BLaER1 (cell line): ENCODE data around the gene TRIM44.

Experiments
- H3K27ac ChIP-seq: shearing (Covaris generic); formaldehyde crosslinking; 2 replicates; pipeline ENCODE4 v1.8.1; 2022
- H3K27me3 ChIP-seq: shearing (Covaris generic); formaldehyde crosslinking; 2 replicates; pipeline ENCODE4 v1.8.1; 2022
- H3K36me3 ChIP-seq: shearing (Covaris generic); formaldehyde crosslinking; 2 replicates; pipeline ENCODE4 v1.8.1; 2022
- H3K4me1 ChIP-seq: shearing (Covaris generic); formaldehyde crosslinking; 2 replicates; pipeline ENCODE4 v1.8.1; 2022
- H3K4me2 ChIP-seq: shearing (Covaris generic); formaldehyde crosslinking; 2 replicates; pipeline ENCODE4 v1.8.1; 2022
- H3K4me3 ChIP-seq: shearing (Covaris generic); formaldehyde crosslinking; 2 replicates; pipeline ENCODE4 v1.8.1; 2022
- H3K9ac ChIP-seq: shearing (Covaris generic); formaldehyde crosslinking; 2 replicates; pipeline ENCODE4 v1.8.1; 2022
- H3K9me3 ChIP-seq: shearing (Covaris generic); formaldehyde crosslinking; 2 replicates; pipeline ENCODE4 v1.8.1; 2022
- H4K20me1 ChIP-seq: shearing (Covaris generic); formaldehyde crosslinking; 2 replicates; pipeline ENCODE4 v1.8.1; 2022
- Cebpa-rat ChIP-seq: shearing (Covaris generic); IDR thresholded peaks from 2 replicates; pipeline ENCODE4 v1.8.1; 2022

The TRIM44 gene

GRCh38 chr11:35662649-35663407, at the start of gene TRIM44:
Gene TRIM44 (plus strand): TSS chr11:35662775. CDS start chr11:35663112, 337 bp downstream.
- Histone ChIP-seq H3K4me3 (peak within 1 kb of the TSS; percentile 85), H3K9me3 (peaks cover 48% of the 10 kb centered on the region), H4K20me1 (peaks cover 8% of the 10 kb centered on the region; the same call in 1 of the 2 replicates), H3K4me1 (peaks cover 31% of the 10 kb centered on the region), H3K9ac (peak within 1 kb of the TSS; percentile 92), H3K4me2 (peak within 1 kb of the TSS; percentile 96), H3K27ac (peak within 1 kb of the TSS; percentile 97), H3K27me3 (no peaks in the 10 kb centered on the region), H3K36me3 (peaks cover 34% of the 10 kb centered on the region)
- no peak for TF ChIP-seq Cebpa-rat

GRCh38 chr11:35614939-35615569, 47.5 kb upstream of the TRIM44 start:
- no peak for TF ChIP-seq Cebpa-rat
- Histone ChIP-seq H3K27ac (no peak overlapping the region), H3K4me2 (no peak overlapping the region), H3K36me3 (no peaks in the 10 kb centered on the region), H3K9ac (no peak overlapping the region), H3K27me3 (no peaks in the 10 kb centered on the region), H3K4me3 (no peak overlapping the region), H3K4me1 (peaks cover 26% of the 10 kb centered on the region), H4K20me1 (peaks cover 3% of the 10 kb centered on the region; the same call in 1 of the 2 replicates), H3K9me3 (no peaks in the 10 kb centered on the region)

- H3K27ac ChIP-seq = no peak overlapping the region
- H3K27me3 ChIP-seq = no peaks in the 10 kb centered on the region
- no peak overlapping the region for H3K9ac ChIP-seq
- H3K4me1 ChIP-seq = peaks cover 30% of the 10 kb centered on the region
- peaks cover 14% of the 10 kb centered on the region for H4K20me1 ChIP-seq
- peak overlapping the region; percentile 97 for H3K4me2 ChIP-seq
- TF ChIP-seq Cebpa-rat = no peak
- H3K9me3 ChIP-seq = no peaks in the 10 kb centered on the region
- no peaks in the 10 kb centered on the region for H3K36me3 ChIP-seq
- H3K4me3 ChIP-seq = no peak overlapping the region
Measured at GRCh38 chr11:35615921-35616900, 46.4 kb upstream of the TRIM44 start.

- H3K4me3 ChIP-seq = peak overlapping the region; percentile 92
Measured at GRCh38 chr11:35617316-35617686, 45.3 kb upstream of the TRIM44 start.

GRCh38 chr11:35617687-35618496, 44.7 kb upstream of the TRIM44 start, which contains the start of gene FJX1:
Gene FJX1 (plus strand): TSS chr11:35618460. CDS start chr11:35618637, 177 bp downstream.
- H3K4me2 ChIP-seq = peak within 1 kb of the TSS; percentile 97

More at GRCh38 chr11:35617316-35617686, 45.3 kb upstream of the TRIM44 start:
- Histone ChIP-seq H3K27me3 (no peaks in the 10 kb centered on the region), H3K27ac (no peak overlapping the region), H3K4me1 (peaks cover 33% of the 10 kb centered on the region), H3K9ac (peak overlapping the region; percentile 75), H4K20me1 (peaks cover 25% of the 10 kb centered on the region), H3K4me2 (peak overlapping the region; percentile 97), H3K36me3 (no peaks in the 10 kb centered on the region), H3K9me3 (no peaks in the 10 kb centered on the region)
- TF ChIP-seq Cebpa-rat = peak; percentile 51; the same call in 1 of the 2 replicates

GRCh38 chr11:35618497-35619115, 44.0 kb upstream of the TRIM44 start:
- H3K9ac ChIP-seq = peak overlapping the region; percentile 97
- H3K36me3 ChIP-seq = no peaks in the 10 kb centered on the region
- peak overlapping the region; percentile 97 for H3K4me2 ChIP-seq
- peak overlapping the region; percentile 99 for H3K27ac ChIP-seq
- peaks cover 46% of the 10 kb centered on the region for H3K4me1 ChIP-seq
- peak overlapping the region; percentile 92 for H3K4me3 ChIP-seq
- H3K27me3 ChIP-seq = no peaks in the 10 kb centered on the region
- TF ChIP-seq Cebpa-rat = no peak
- H4K20me1 ChIP-seq = peaks cover 38% of the 10 kb centered on the region
- H3K9me3 ChIP-seq = no peaks in the 10 kb centered on the region

More at GRCh38 chr11:35617687-35618496, 44.7 kb upstream of the TRIM44 start, which contains the start of gene FJX1:
- no peak for TF ChIP-seq Cebpa-rat
- peak within 1 kb of the TSS; percentile 92 for H3K4me3 ChIP-seq
- no peaks in the 10 kb centered on the region for H3K36me3 ChIP-seq
- peaks cover 39% of the 10 kb centered on the region for H3K4me1 ChIP-seq
- peak within 1 kb of the TSS; percentile 99 for H3K27ac ChIP-seq
- no peaks in the 10 kb centered on the region for H3K27me3 ChIP-seq
- H3K9me3 ChIP-seq = no peaks in the 10 kb centered on the region
- peak within 1 kb of the TSS; percentile 97 for H3K9ac ChIP-seq
- H4K20me1 ChIP-seq = peaks cover 31% of the 10 kb centered on the region

GRCh38 chr11:35619116-35619854, 43.3 kb upstream of the TRIM44 start:
- Histone ChIP-seq H3K9me3 (no peaks in the 10 kb centered on the region), H4K20me1 (peaks cover 42% of the 10 kb centered on the region), H3K9ac (peak overlapping the region; percentile 97), H3K36me3 (no peaks in the 10 kb centered on the region), H3K27me3 (no peaks in the 10 kb centered on the region), H3K27ac (peak overlapping the region; percentile 99), H3K4me3 (peak overlapping the region; percentile 92), H3K4me1 (peaks cover 49% of the 10 kb centered on the region), H3K4me2 (peak overlapping the region; percentile 97)
- no peak for TF ChIP-seq Cebpa-rat
